HCT116 (cell line): ENCODE results near the gene PNKP. TPM values are rescaled to one million over a fixed set of nuclear protein-coding genes. Genes with fewer than 3 reads are reported as not detected.

ENCODE experiments used
- ATAC-seq: fragments of 200-7000 bp; cut with Tn5 transposase; 2 replicates; pipeline ENCODE4 v1.9.1; 2020; ENCODE audit warnings: mild to moderate bottlenecking, moderate library complexity
- BruUV-seq: library from RNA; stranded (reverse); fragments of 400-500 nt; replicated peaks from 2 replicates; lab custom pipeline; 2021; lab: Mats Ljungman, UMichigan
- CTCF ChIA-PET: fragments of 300-600 bp; sonication (Branson Sonifier 250); formaldehyde crosslinking; loops from one replicate; lab custom pipeline; 2021; ENCODE audit warnings: antibody characterized with exemption; lab: Charles Lee
- POLR2A ChIA-PET: fragments of 300-600, 350-600 bp; sonication (Branson Sonifier 250); formaldehyde crosslinking; loops from one replicate; lab custom pipeline; 2021; ENCODE audit warnings: antibody characterized with exemption; lab: Charles Lee
- RAD21 ChIA-PET, 2 experiments: fragments of 300-600 bp; sonication (Branson Sonifier 250); formaldehyde crosslinking; loops; one replicate each; lab custom pipeline; 2023; ENCODE audit warnings: low total read pairs in 2 of 2; ENCODE audit not compliant: uncharacterized antibody in 2 of 2, unreplicated experiment in 2 of 2, low non-redundant PET in 1 of 2; lab: Charles Lee
- DNase-seq: peaks from one replicate; pipeline ENCODE4 v3.0.0-alpha.2; 2010; ENCODE audit warnings: low read depth, low spot score
- H2AFZ ChIP-seq: fragments of 200-600 bp; shearing (Covaris generic), sonication (generic); 2 replicates; pipeline ENCODE4 v1.6.1; 2017; ENCODE audit warnings: low read depth, mixed run types, mixed read lengths, antibody characterized with exemption, low read length; ENCODE audit not compliant: poor library complexity, severe bottlenecking
- H3K27ac ChIP-seq: 2 replicates; pipeline ENCODE4 v1.5.1; 2012; ENCODE audit warnings: low read depth, low read length
- H3K27me3 ChIP-seq: fragments of 200-600 bp; sonication (generic); 2 replicates; pipeline ENCODE4 v1.6.1; 2016; ENCODE audit warnings: mixed run types, low read length, mixed read lengths; ENCODE audit not compliant: insufficient read depth
- H3K36me3 ChIP-seq, 2 experiments: fragments of 200-500 bp in 1 of 2; fragments of 200-600 bp in 1 of 2; sonication (Bioruptor generic) in 1 of 2; sonication (generic) in 1 of 2; 2 replicates each; pipeline versions ENCODE4 v1.5.1 to v1.6.1; 2014 to 2016; ENCODE audit warnings: low read length in 2 of 2, inconsistent platforms in 1 of 2, mixed read lengths in 1 of 2, mixed run types in 1 of 2; ENCODE audit not compliant: insufficient read depth in 2 of 2, control insufficient read depth in 1 of 2
- H3K4me1 ChIP-seq, 2 experiments: fragments of 200-600 bp in 1 of 2; sonication (generic) in 1 of 2; 2 replicates each; pipeline versions ENCODE4 v1.5.1 to v1.6.1; 2012 to 2017; ENCODE audit warnings: low read length in 2 of 2, inconsistent platforms in 1 of 2, mild to moderate bottlenecking in 1 of 2, mixed read lengths in 1 of 2, mixed run types in 1 of 2, moderate library complexity in 1 of 2; ENCODE audit not compliant: insufficient read depth in 2 of 2, control insufficient read depth in 1 of 2
- H3K4me2 ChIP-seq: fragments of 200-600 bp; sonication (generic); 2 replicates; pipeline ENCODE4 v1.6.1; 2017; ENCODE audit warnings: mixed run types, low read length, mixed read lengths
- H3K4me3 ChIP-seq, 2 experiments: fragments of 200-600 bp in 1 of 2; sonication (generic) in 1 of 2; replicated peaks in 1 of 2; 2 replicates each; pipeline ENCODE4 v1.5.1; 2011 to 2016; ENCODE audit warnings: low read length in 2 of 2, control low read depth in 1 of 2, low read depth in 1 of 2, mild to moderate bottlenecking in 1 of 2, mixed read lengths in 1 of 2, mixed run types in 1 of 2
- H3K79me2 ChIP-seq: fragments of 200-600 bp; sonication (generic); 2 replicates; pipeline ENCODE4 v1.6.1; 2017; ENCODE audit warnings: mild to moderate bottlenecking, mixed run types, low read length, moderate library complexity, mixed read lengths; ENCODE audit not compliant: insufficient read depth
- H3K9ac ChIP-seq: fragments of 200-600 bp; sonication (generic); 2 replicates; pipeline ENCODE4 v1.6.1; 2016; ENCODE audit warnings: low read length, mixed read lengths
- H3K9me2 ChIP-seq: fragments of 200-600 bp; sonication (generic), shearing (Covaris generic); 2 replicates; pipeline ENCODE4 v1.6.1; 2017; ENCODE audit warnings: mixed run types, mild to moderate bottlenecking, moderate library complexity; ENCODE audit not compliant: insufficient read depth
- H3K9me3 ChIP-seq, 2 experiments: fragments of 200-500 bp in 1 of 2; fragments of 200-600 bp in 1 of 2; sonication (Bioruptor generic) in 1 of 2; sonication (generic) in 1 of 2; 2 replicates each; pipeline ENCODE4 v1.6.1; 2014 to 2017; ENCODE audit warnings: low read length in 2 of 2, mixed read lengths in 2 of 2, inconsistent platforms in 1 of 2, low read depth in 1 of 2, mild to moderate bottlenecking in 1 of 2, mixed run types in 1 of 2, moderate library complexity in 1 of 2; ENCODE audit not compliant: control insufficient read depth in 1 of 2, insufficient read depth in 1 of 2
- H4K20me1 ChIP-seq: fragments of 200-600 bp; sonication (generic), shearing (Covaris generic); 2 replicates; pipeline ENCODE4 v1.6.1; 2017; ENCODE audit warnings: mixed run types, mild to moderate bottlenecking, moderate library complexity; ENCODE audit not compliant: insufficient read depth
- CBX3 ChIP-seq: IDR thresholded peaks from 2 replicates; pipeline ENCODE4 v1.6.1; 2012; ENCODE audit warnings: low read depth
- CEBPB ChIP-seq: IDR thresholded peaks from 2 replicates; pipeline ENCODE4 v1.6.1; 2012; ENCODE audit warnings: low read depth
- CTCF ChIP-seq, 3 experiments: fragments of 200-600 bp in 1 of 3; sonication (generic) in 1 of 3; IDR thresholded peaks in 2 of 3; conservative IDR thresholded peaks in 1 of 3; 2 replicates each; pipeline ENCODE4 v1.5.1; 2012 to 2017; ENCODE audit warnings: low read depth in 2 of 3, low read length in 2 of 3, antibody characterized with exemption in 1 of 3, borderline replicate concordance in 1 of 3, control low read depth in 1 of 3, mild to moderate bottlenecking in 1 of 3, mixed read lengths in 1 of 3, mixed run types in 1 of 3, moderate library complexity in 1 of 3; ENCODE audit not compliant: insufficient read depth in 1 of 3
- EGR1 ChIP-seq: IDR thresholded peaks from 2 replicates; pipeline ENCODE4 v1.6.1; 2012; ENCODE audit warnings: low read depth
- EZH2phosphoT487 ChIP-seq: fragments of 200-600 bp; IDR thresholded peaks from 2 replicates; pipeline ENCODE4 v1.6.1; 2018; ENCODE audit warnings: antibody characterized with exemption, borderline replicate concordance
- JUND ChIP-seq: IDR thresholded peaks from 2 replicates; pipeline ENCODE4 v1.6.1; 2012
- POLR2AphosphoS5 ChIP-seq: IDR thresholded peaks from 2 replicates; pipeline ENCODE4 v1.6.1; 2011; ENCODE audit warnings: mild to moderate bottlenecking, low read depth, low read length, moderate library complexity
- RAD21 ChIP-seq: IDR thresholded peaks from 2 replicates; pipeline ENCODE4 v1.6.1; 2012; ENCODE audit warnings: low read depth, mild to moderate bottlenecking
- ZFX ChIP-seq: fragments of 450-650 bp; IDR thresholded peaks from 2 replicates; pipeline ENCODE4 v1.6.1; 2017
- intact Hi-C: fragments of 100-400 bp; cut with micrococcal nuclease; formaldehyde crosslinking; loops from 2 replicates; pipeline ENCODE4 v1.10.0; 2022
- total RNA-seq: library from RNA; stranded (reverse); gene quantifications from one replicate; pipeline ENCODE4 v1.2.1, GENCODE V29; 2021; ENCODE audit not compliant: unreplicated experiment

PNKP gene
- total RNA-seq, 1 experiment from 2014 or later, result 129 TPM

GRCh38 chr19:49869009-49869483 lies 1.7 kb upstream of the PNKP start:
- H3K27ac ChIP-seq, result peak overlapping the region; percentile 91
- peak; percentile 25 for ATAC-seq
- no peak for DNase-seq
- TF ChIP-seq POLR2AphosphoS5, result no peak
- no peak for TF ChIP-seq CBX3
- TF ChIP-seq EGR1, result no peak
- RAD21 ChIA-PET, result interaction anchor here in 1 of 2 experiments (0.6 kb wide), 1 partner anchor 460 kb away, joined by 3 read pairs; no protein-coding TSS in a partner anchor
- no peak overlapping the region for H3K9ac ChIP-seq
- BruUV-seq, result no TSS peak
- H3K4me1 ChIP-seq, result peaks cover 30 to 53% of the 10 kb centered on the region in 2 experiments; a peak in 3 of 4 replicates
- intact Hi-C loops, result loop anchor here (1.0 to 5.0 kb wide), 2 partner anchors 8 to 102 kb away; partner anchors contain the start of genes AKT1S1, AP2A1 and TBC1D17
- H3K9me3 ChIP-seq, result no peaks in the 10 kb centered on the region
- peaks cover 35% of the 10 kb centered on the region for H3K79me2 ChIP-seq
- peaks cover 3 to 20% of the 10 kb centered on the region in 2 experiments; a peak in 2 of 4 replicates for H3K36me3 ChIP-seq
- H3K27me3 ChIP-seq, result no peaks in the 10 kb centered on the region
- CTCF ChIA-PET, result interaction anchor here (1.1 to 1.3 kb wide), 2 partner anchors 118 to 152 kb away, joined by 4 to 5 read pairs; no protein-coding TSS in a partner anchor
- peak overlapping the region; percentile 68 for H3K4me2 ChIP-seq
- no peaks in the 10 kb centered on the region for H3K9me2 ChIP-seq
- peaks cover 5% of the 10 kb centered on the region; the same call in 1 of the 2 replicates for H4K20me1 ChIP-seq
- H2AFZ ChIP-seq, result no peak overlapping the region
- H3K4me3 ChIP-seq, result peak overlapping the region; percentile 31 to 34
- POLR2A ChIA-PET, result interaction anchor here (0.6 to 2.0 kb wide), 10 partner anchors 8 to 408 kb away, joined by 3 to 12 read pairs (median 4); partner anchors contain the start of genes AKT1S1, ATF5, NUP62 and PTOV1

- peaks cover 15 to 31% of the 10 kb centered on the region in 2 experiments for H3K36me3 ChIP-seq
- intact Hi-C loops, result loop anchor here (5.0 kb wide), 1 partner anchor 98 kb away; the partner anchor contains the start of gene AP2A1
- no peaks in the 10 kb centered on the region for H3K9me2 ChIP-seq
- no peaks in the 10 kb centered on the region for H3K27me3 ChIP-seq
- no peak overlapping the region for H3K9ac ChIP-seq
- peak overlapping the region; percentile 91 for H3K27ac ChIP-seq
- H3K4me1 ChIP-seq, result peaks cover 21 to 58% of the 10 kb centered on the region in 2 experiments; a peak in 3 of 4 replicates
- DNase-seq (no peak), ATAC-seq (no peak)
- ChIA-PET POLR2A (interaction anchor here (1.0 to 1.2 kb wide), 4 partner anchors 10 to 189 kb away, joined by 4 to 13 read pairs (median 6); partner anchors contain the start of gene PTOV1), CTCF (interaction anchor here (0.9 to 1.3 kb wide), 3 partner anchors 11 to 47 kb away, joined by 3 read pairs; partner anchors contain the start of gene MED25), RAD21 (interaction anchor here (0.7 to 0.9 kb wide), 2 partner anchors 64 to 362 kb away, joined by 3 to 4 read pairs; partner anchors contain the start of genes ATF5 (in 1 of the 2) and NUP62 (in 1 of the 2))
- no peak overlapping the region for H2AFZ ChIP-seq
- no TSS peak for BruUV-seq
- peak overlapping the region; percentile 95 for H3K4me2 ChIP-seq
- H4K20me1 ChIP-seq, result peaks cover 5% of the 10 kb centered on the region; the same call in 1 of the 2 replicates
- TF ChIP-seq CTCF (IDR thresholded peaks at IDR 0.05 in 2 of 3, conservative IDR thresholded peaks at IDR 0.05 in 1 of 3; ENCODE audit: borderline replicate concordance in 1 of 3, insufficient read depth in 1 of 3, low read depth in 2 of 3, low read length in 2 of 3) (no peak), RAD21 (no peak), ZFX (no peak), CBX3 (no peak), CEBPB (no peak), JUND (no peak), EZH2phosphoT487 (no peak)
- H3K9me3 ChIP-seq, result no peaks in the 10 kb centered on the region
- peak overlapping the region; percentile 5 to 83; a peak in 2 of 4 replicates for H3K4me3 ChIP-seq
- H3K79me2 ChIP-seq, result peaks cover 43% of the 10 kb centered on the region
Measured at GRCh38 chr19:49864890-49865289, 2.5 kb downstream of the PNKP start.
